HepG2 (cell line): ENCODE results near the gene GSC2. TPM values are rescaled to one million over a fixed set of nuclear protein-coding genes. Genes with fewer than 3 reads are reported as not detected.
A peak's percentile ranks its signal among the peaks of the same experiment; 100 is the strongest.

Experiments used
- CERS6 ChIP-seq: sonication (generic); formaldehyde crosslinking; IDR thresholded peaks from 2 replicates; pipeline ENCODE4 v1.5.0; 2020; ENCODE audit warnings: missing genetic modification reagents
- DR1 ChIP-seq: sonication (generic); formaldehyde crosslinking; IDR thresholded peaks from 2 replicates; pipeline ENCODE4 v1.8.0; 2021; ENCODE audit warnings: mild to moderate bottlenecking, missing genetic modification reagents, inconsistent platforms
- DRAP1 ChIP-seq: IDR thresholded peaks from 2 replicates; pipeline ENCODE4 v1.6.1; 2016; ENCODE audit warnings: missing genetic modification reagents, missing compliant biosample characterization
- IRF2 ChIP-seq: IDR thresholded peaks from 2 replicates; pipeline ENCODE4 v1.6.1; 2018; ENCODE audit warnings: missing genetic modification reagents, missing compliant biosample characterization
- ISL2 ChIP-seq: sonication (generic); formaldehyde crosslinking; IDR thresholded peaks from 2 replicates; pipeline ENCODE4 v1.5.0; 2020; ENCODE audit warnings: missing genetic modification reagents
- MAFK ChIP-seq, 2 experiments: IDR thresholded peaks in 1 of 2; conservative IDR thresholded peaks in 1 of 2; 2 replicates each; pipeline ENCODE4 v1.6.1; 2011; ENCODE audit warnings: improper control_type of control experiment in 2 of 2, low read length in 2 of 2
- MLLT10 ChIP-seq: sonication (generic); formaldehyde crosslinking; IDR thresholded peaks from 2 replicates; pipeline ENCODE4 v1.4.0; 2020; ENCODE audit warnings: missing genetic modification reagents
- NFE2L1 ChIP-seq: sonication (generic); formaldehyde crosslinking; IDR thresholded peaks from 2 replicates; pipeline ENCODE4 v1.4.0; 2020; ENCODE audit warnings: missing genetic modification reagents, mild to moderate bottlenecking, borderline replicate concordance
- NR2F1 ChIP-seq, 2 experiments: fragments of 450-650 bp in 1 of 2; formaldehyde crosslinking in 1 of 2; IDR thresholded peaks; 2 replicates each; pipeline versions ENCODE4 v1.5.0 to v1.6.1; 2016 to 2020; ENCODE audit warnings: mild to moderate bottlenecking in 1 of 2, missing compliant biosample characterization in 1 of 2, missing genetic modification reagents in 1 of 2, moderate library complexity in 1 of 2
- SNAPC2 ChIP-seq: sonication (generic); formaldehyde crosslinking; IDR thresholded peaks from 2 replicates; pipeline ENCODE4 v1.8.1; 2022; ENCODE audit warnings: mild to moderate bottlenecking, missing genetic modification reagents
- THYN1 ChIP-seq: sonication (generic); formaldehyde crosslinking; IDR thresholded peaks from 2 replicates; pipeline ENCODE4 v1.8.1; 2023; ENCODE audit warnings: low read depth, mild to moderate bottlenecking, moderate library complexity, missing genetic modification reagents, borderline replicate concordance
- ZFP36L1 ChIP-seq: sonication (generic); formaldehyde crosslinking; IDR thresholded peaks from 2 replicates; pipeline ENCODE4 v1.8.0; 2022; ENCODE audit warnings: mild to moderate bottlenecking, missing genetic modification reagents, moderate library complexity
- ZFP62 ChIP-seq: sonication (generic); formaldehyde crosslinking; IDR thresholded peaks from 2 replicates; pipeline ENCODE4 v1.4.0; 2020; ENCODE audit warnings: missing genetic modification reagents
- ZNF251 ChIP-seq: sonication (generic); formaldehyde crosslinking; IDR thresholded peaks from 2 replicates; pipeline ENCODE4 v1.9.0; 2021; ENCODE audit warnings: mild to moderate bottlenecking, missing genetic modification reagents
- ZNF317 ChIP-seq: sonication (generic); formaldehyde crosslinking; IDR thresholded peaks from 2 replicates; pipeline ENCODE4 v1.5.0; 2020; ENCODE audit warnings: mild to moderate bottlenecking, missing genetic modification reagents
- ZNF598 ChIP-seq: sonication (generic); formaldehyde crosslinking; IDR thresholded peaks from 2 replicates; pipeline ENCODE4 v1.5.1; 2020; ENCODE audit warnings: mild to moderate bottlenecking, missing genetic modification reagents, borderline replicate concordance
- ZNF788 ChIP-seq: sonication (generic); formaldehyde crosslinking; IDR thresholded peaks from 2 replicates; pipeline ENCODE4 v1.5.0; 2020; ENCODE audit warnings: mild to moderate bottlenecking, missing genetic modification reagents, borderline replicate concordance
- polyA plus RNA-seq, 8 experiments: library from polyadenylated mRNA; depleted of rRNA in 3 of 8; stranded (reverse) in 7 of 8; unstranded in 1 of 8; fragments of >200 nt; fragmentation: Illumina TruSeq in 4 of 8; extraction: Trizol in 4 of 8; gene quantifications; 2 replicates each; pipeline versions ENCODE4 v1.2.1 to v1.2.3, GENCODE V29; 2011 to 2016; ENCODE audit warnings: low read depth in 4 of 8, missing spikeins in 1 of 8, mixed read lengths in 1 of 8; ENCODE audit not compliant: insufficient read depth in 1 of 8
- total RNA-seq, 5 experiments: library from RNA; depleted of rRNA; stranded (reverse); fragments of >200 nt; fragmentation: Illumina TruSeq; extraction: Trizol; gene quantifications; 2 replicates each; pipeline ENCODE4 v1.2.3, GENCODE V29; 2016; ENCODE audit warnings: low read depth in 1 of 5
- TF ChIP-seq, protein P1 (sequence below): sonication (generic); formaldehyde crosslinking; IDR thresholded peaks from 2 replicates; pipeline ENCODE4 v1.9.0; 2021; ENCODE audit warnings: missing genetic modification reagents, mild to moderate bottlenecking, borderline replicate concordance
- TF ChIP-seq, protein P2 (sequence below): sonication (generic); formaldehyde crosslinking; IDR thresholded peaks from 2 replicates; pipeline ENCODE4 v1.5.0; 2020; ENCODE audit warnings: missing genetic modification reagents
- TF ChIP-seq, protein P3 (sequence below): sonication (generic); formaldehyde crosslinking; IDR thresholded peaks from 2 replicates; pipeline ENCODE4 v1.4.0; 2020; ENCODE audit warnings: missing genetic modification reagents, borderline replicate concordance

Gene GSC2
- total and polyA plus RNA-seq, 2 of the 13 experiments (the other 11 are each of a cell fraction or from before 2014, with no cell fraction given), result not detected

DNA sequence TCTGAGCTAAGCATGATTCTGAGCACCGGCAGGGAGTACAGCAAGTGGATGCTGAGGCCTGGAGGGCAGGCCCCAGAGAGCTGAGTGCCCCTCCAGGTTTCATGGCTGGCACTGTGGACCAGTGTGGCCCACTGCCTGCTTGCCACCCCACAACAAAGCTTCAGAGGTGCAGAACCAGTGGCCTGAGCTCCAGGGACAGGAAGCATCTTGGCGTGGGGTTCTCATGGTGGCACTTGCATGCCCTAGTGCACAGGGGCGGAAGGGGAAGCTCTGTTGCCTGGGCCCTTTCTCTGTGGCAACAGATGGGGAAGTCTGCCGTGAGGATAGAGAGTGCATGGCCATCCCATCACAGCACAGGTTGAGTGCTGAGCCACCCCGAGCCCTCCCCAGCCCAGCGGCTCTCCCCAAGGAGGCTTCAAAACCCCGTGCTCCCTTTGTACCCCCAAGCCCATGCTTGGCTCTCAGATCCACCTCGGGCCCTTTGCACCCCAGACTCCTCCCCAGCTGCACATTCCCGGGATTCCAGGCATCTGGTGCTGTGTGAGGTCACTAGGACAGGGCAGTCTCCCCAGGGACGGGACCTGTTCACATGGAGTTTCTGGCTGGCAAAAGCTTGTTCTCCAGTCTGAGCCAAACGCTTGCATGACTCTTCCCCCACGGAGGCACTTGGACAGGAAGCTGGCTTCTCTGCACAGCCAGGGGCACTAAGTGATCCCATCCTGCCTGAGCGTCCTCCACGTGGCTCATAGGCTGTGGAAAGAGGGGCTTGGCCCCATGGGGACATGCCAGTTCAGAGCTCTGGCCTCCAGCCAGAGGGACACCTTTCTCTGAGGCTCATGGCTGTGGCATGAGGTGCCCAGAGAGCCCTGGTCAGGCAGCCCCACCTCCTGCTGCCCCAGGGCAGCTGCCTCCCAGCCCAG is 24.3 kb upstream of the GSC2 start (continued):
- TF ChIP-seq MLLT10 (CRISPR knock-in tag) (no peak), IRF2 (CRISPR knock-in tag) (no peak), SNAPC2 (no peak), ZNF251 (CRISPR knock-in tag) (no peak), MAFK (conservative IDR thresholded peaks at IDR 0.05 in 1 of 2, IDR thresholded peaks at IDR 0.05 in 1 of 2; ENCODE audit: low read length in 2 of 2) (no peak), NFE2L1 (CRISPR knock-in tag) (no peak), ZNF317 (CRISPR knock-in tag) (no peak), ISL2 (CRISPR knock-in tag) (no peak), DRAP1 (CRISPR knock-in tag) (no peak), ZFP62 (CRISPR knock-in tag) (no peak), ZFP36L1 (CRISPR knock-in tag) (no peak), THYN1 (no peak), CERS6 (CRISPR knock-in tag) (no peak), ZNF598 (CRISPR knock-in tag) (no peak), DR1 (CRISPR knock-in tag) (no peak), NR2F1 (CRISPR knock-in tag; IDR thresholded peaks at IDR 0.05) (no peak), ZNF788 (CRISPR knock-in tag) (peak; percentile 12; the same call in 1 of the 2 replicates)
- TF ChIP-seq, protein P1, sequence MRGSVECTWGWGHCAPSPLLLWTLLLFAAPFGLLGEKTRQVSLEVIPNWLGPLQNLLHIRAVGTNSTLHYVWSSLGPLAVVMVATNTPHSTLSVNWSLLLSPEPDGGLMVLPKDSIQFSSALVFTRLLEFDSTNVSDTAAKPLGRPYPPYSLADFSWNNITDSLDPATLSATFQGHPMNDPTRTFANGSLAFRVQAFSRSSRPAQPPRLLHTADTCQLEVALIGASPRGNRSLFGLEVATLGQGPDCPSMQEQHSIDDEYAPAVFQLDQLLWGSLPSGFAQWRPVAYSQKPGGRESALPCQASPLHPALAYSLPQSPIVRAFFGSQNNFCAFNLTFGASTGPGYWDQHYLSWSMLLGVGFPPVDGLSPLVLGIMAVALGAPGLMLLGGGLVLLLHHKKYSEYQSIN, result no peak
- TF ChIP-seq, protein P2, sequence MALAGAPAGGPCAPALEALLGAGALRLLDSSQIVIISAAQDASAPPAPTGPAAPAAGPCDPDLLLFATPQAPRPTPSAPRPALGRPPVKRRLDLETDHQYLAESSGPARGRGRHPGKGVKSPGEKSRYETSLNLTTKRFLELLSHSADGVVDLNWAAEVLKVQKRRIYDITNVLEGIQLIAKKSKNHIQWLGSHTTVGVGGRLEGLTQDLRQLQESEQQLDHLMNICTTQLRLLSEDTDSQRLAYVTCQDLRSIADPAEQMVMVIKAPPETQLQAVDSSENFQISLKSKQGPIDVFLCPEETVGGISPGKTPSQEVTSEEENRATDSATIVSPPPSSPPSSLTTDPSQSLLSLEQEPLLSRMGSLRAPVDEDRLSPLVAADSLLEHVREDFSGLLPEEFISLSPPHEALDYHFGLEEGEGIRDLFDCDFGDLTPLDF (CRISPR knock-in tag), result no peak
- TF ChIP-seq, protein P3, sequence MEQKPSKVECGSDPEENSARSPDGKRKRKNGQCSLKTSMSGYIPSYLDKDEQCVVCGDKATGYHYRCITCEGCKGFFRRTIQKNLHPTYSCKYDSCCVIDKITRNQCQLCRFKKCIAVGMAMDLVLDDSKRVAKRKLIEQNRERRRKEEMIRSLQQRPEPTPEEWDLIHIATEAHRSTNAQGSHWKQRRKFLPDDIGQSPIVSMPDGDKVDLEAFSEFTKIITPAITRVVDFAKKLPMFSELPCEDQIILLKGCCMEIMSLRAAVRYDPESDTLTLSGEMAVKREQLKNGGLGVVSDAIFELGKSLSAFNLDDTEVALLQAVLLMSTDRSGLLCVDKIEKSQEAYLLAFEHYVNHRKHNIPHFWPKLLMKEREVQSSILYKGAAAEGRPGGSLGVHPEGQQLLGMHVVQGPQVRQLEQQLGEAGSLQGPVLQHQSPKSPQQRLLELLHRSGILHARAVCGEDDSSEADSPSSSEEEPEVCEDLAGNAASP (CRISPR knock-in tag), result no peak
